ENCODE measurements around the gene ZFYVE26. TPM values are rescaled to one million over a fixed set of nuclear protein-coding genes. Genes with fewer than 3 reads are reported as not detected.

The ZFYVE26 gene
- total and polyA plus RNA-seq, 2 donors (not counting 1 experiment from before 2014, with no cell fraction given) = 10.9 to 46.3 TPM

DNA sequence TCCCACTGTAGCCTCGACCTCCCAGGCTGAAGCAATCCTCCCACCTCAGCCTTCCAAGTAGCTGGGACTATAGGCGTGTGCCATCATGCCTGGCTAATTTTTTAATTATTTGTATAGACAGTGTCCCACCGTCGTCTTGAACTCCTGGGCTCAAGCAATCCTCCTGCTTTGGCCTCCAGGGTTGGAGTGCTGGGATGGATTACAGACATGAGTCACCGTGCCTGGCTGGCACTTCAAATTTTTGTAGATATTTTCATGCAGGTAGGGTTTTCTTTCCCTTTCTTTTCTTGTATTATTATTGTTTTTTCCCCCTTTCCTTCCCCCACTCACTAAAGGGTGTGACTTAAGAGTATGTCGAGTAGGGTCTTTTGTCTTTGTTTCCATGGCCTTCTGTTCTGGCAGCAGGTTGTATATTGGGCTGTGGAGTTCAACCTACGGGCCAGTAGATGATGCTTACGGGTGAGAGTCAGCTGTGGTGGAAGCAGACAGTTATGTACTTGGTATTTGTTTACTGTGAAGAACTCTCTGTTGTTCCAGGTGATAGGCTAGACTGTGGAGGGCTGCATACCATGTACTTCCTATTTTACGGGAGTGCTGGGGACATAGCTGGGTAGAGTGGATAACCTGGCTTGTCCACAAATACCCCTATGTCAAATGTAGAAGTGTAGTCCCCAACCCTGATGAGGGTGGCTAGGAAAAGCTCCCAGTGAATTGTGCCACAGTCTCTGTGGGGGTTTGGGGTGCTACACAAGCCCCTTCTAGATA is 33.9 kb upstream of the ZFYVE26 start:
- ATAC-seq (ENCODE audit: low read depth) = no peak
- ChIA-PET CTCF (interaction anchor here (1.4 kb wide), 1 partner anchor 14 kb away, joined by 4 read pairs; no protein-coding TSS in a partner anchor), POLR2A (no interaction called here)
- Histone ChIP-seq H3K9me3 (ENCODE audit: control extremely low read depth in 1 of 3, control insufficient read depth in 2 of 3, insufficient read depth in 1 of 3, low read length in 2 of 3) (peaks cover 0 to 26% (median 2%) of the 10 kb centered on the region in 3 donors), H3K36me3 (replicated peaks in 1 of 2; ENCODE audit: control extremely low read depth in 1 of 2, control insufficient read depth in 1 of 2, extremely low read depth in 1 of 2, insufficient read depth in 2 of 2, low read length in 1 of 2) (no peaks in the 10 kb centered on the region), H3K79me2 (ENCODE audit: control insufficient read depth, insufficient read depth, low read length) (peaks cover 53% of the 10 kb centered on the region), H3K4me2 (replicated peaks; ENCODE audit: low read depth, low read length, poor library complexity, severe bottlenecking) (no peak overlapping the region), H4K20me1 (ENCODE audit: control insufficient read depth, insufficient read depth, low read length, poor library complexity, severe bottlenecking) (no peaks in the 10 kb centered on the region), H3K4me1 (ENCODE audit: control insufficient read depth in 2 of 2, insufficient read depth in 2 of 2, low read length in 2 of 2) (peaks cover 6 to 8% of the 10 kb centered on the region in 2 donors), H2AFZ (ENCODE audit: insufficient read depth, low read depth, low read length, poor library complexity, severe bottlenecking) (no peak overlapping the region), H3K27me3 (replicated peaks in 1 of 4; ENCODE audit: control extremely low read depth in 1 of 4, control insufficient read depth in 3 of 4, insufficient read depth in 4 of 4, low read length in 3 of 4) (no peaks in the 10 kb centered on the region), H3K9ac (ENCODE audit: low read length) (no peak overlapping the region), H3K4me3 (ENCODE audit: control extremely low read depth in 1 of 5, extremely low read depth in 1 of 5, insufficient read depth in 1 of 5, low read depth in 2 of 5, low read length in 4 of 5) (no peak overlapping the region), H3K27ac (ENCODE audit: low read length in 2 of 2) (no peak overlapping the region)
- peaks cover 6% of the 10 kb centered on the region for H3K9me3 Mint-ChIP-seq (ENCODE audit: insufficient read depth)
- no peak for DNase-seq
- H3K27me3 Mint-ChIP-seq = no peaks in the 10 kb centered on the region
- TF ChIP-seq EZH2 (IDR thresholded peaks at IDR 0.05; ENCODE audit: borderline replicate concordance, insufficient read depth, low read depth, low read length, poor library complexity, severe bottlenecking) = no peak
- TF ChIP-seq, protein P1, sequence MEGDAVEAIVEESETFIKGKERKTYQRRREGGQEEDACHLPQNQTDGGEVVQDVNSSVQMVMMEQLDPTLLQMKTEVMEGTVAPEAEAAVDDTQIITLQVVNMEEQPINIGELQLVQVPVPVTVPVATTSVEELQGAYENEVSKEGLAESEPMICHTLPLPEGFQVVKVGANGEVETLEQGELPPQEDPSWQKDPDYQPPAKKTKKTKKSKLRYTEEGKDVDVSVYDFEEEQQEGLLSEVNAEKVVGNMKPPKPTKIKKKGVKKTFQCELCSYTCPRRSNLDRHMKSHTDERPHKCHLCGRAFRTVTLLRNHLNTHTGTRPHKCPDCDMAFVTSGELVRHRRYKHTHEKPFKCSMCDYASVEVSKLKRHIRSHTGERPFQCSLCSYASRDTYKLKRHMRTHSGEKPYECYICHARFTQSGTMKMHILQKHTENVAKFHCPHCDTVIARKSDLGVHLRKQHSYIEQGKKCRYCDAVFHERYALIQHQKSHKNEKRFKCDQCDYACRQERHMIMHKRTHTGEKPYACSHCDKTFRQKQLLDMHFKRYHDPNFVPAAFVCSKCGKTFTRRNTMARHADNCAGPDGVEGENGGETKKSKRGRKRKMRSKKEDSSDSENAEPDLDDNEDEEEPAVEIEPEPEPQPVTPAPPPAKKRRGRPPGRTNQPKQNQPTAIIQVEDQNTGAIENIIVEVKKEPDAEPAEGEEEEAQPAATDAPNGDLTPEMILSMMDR (IDR thresholded peaks at IDR 0.05) = no peak
- H3K4me1 Mint-ChIP-seq = peaks cover 16% of the 10 kb centered on the region
- intact Hi-C loops (cut with micrococcal nuclease) = no loop called here
- H3K4me3 Mint-ChIP-seq = no peak overlapping the region
- no peak overlapping the region for H3K27ac Mint-ChIP-seq
- WGBS (ENCODE audit: insufficient coverage) = 88% methylated on average over 7 of the region's 9 CpGs

DNA sequence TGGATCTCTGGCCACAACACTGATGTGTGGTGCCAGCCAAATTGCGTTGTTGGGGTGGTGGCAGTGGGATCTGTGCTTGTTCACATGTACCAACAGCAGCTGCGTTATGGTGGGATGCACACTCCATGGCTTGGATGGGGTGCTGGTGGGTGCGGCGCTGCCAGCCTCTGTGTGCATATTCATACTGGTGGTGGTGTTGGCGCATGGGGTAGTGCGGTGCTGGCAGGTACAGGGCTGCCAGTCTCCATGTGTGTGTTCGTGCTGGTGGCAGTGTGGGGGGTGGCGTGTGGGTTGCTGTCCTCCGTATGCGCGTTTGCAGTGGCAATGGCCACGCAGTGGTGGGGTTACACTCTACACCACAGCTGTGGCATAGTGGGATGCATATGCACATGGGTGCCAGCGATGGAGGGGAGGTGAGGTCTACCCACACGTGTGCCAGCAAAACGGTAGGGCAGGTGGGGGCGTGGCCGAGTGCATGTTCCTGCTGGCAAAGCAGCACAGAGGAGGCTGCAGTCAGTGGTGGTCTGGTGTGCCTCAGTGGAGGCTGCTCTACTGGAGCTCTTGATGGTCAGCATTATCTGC is 29.7 kb upstream of the ZFYVE26 start:
- POLR2A ChIA-PET = no interaction called here
- TF ChIP-seq, protein P1 (IDR thresholded peaks at IDR 0.05) = no peak
- no peak for TF ChIP-seq EZH2 (IDR thresholded peaks at IDR 0.05; ENCODE audit: borderline replicate concordance, insufficient read depth, low read depth, low read length, poor library complexity, severe bottlenecking)

More for the DNA sequence above, 29.7 kb upstream of the ZFYVE26 start:
- H4K20me1 ChIP-seq (ENCODE audit: control insufficient read depth, insufficient read depth, low read length, poor library complexity, severe bottlenecking) = no peaks in the 10 kb centered on the region
- Mint-ChIP-seq H3K27me3 (no peaks in the 10 kb centered on the region), H3K27ac (no peak overlapping the region), H3K4me1 (peaks cover 5% of the 10 kb centered on the region), H3K9me3 (ENCODE audit: insufficient read depth) (peaks cover 9% of the 10 kb centered on the region), H3K4me3 (no peak overlapping the region)
- ATAC-seq (ENCODE audit: low read depth) (no peak), DNase-seq (no peak)
- H3K36me3 ChIP-seq (replicated peaks in 1 of 2; ENCODE audit: control extremely low read depth in 1 of 2, control insufficient read depth in 1 of 2, extremely low read depth in 1 of 2, insufficient read depth in 2 of 2, low read length in 1 of 2) = no peaks in the 10 kb centered on the region
- CTCF ChIA-PET = no interaction called here
- 98% methylated on average over 15 of the region's 17 CpGs for WGBS (ENCODE audit: insufficient coverage)
- no peaks in the 10 kb centered on the region for H3K27me3 ChIP-seq (replicated peaks in 1 of 4; ENCODE audit: control extremely low read depth in 1 of 4, control insufficient read depth in 3 of 4, insufficient read depth in 4 of 4, low read length in 3 of 4)
- H2AFZ ChIP-seq (ENCODE audit: insufficient read depth, low read depth, low read length, poor library complexity, severe bottlenecking) = no peak overlapping the region
- no peak overlapping the region for H3K27ac ChIP-seq (ENCODE audit: low read length in 2 of 2)
- H3K4me3 ChIP-seq (ENCODE audit: control extremely low read depth in 1 of 5, extremely low read depth in 1 of 5, insufficient read depth in 1 of 5, low read depth in 2 of 5, low read length in 4 of 5) = no peak overlapping the region
- no peak overlapping the region for H3K9ac ChIP-seq (ENCODE audit: low read length)
- H3K9me3 ChIP-seq (ENCODE audit: control extremely low read depth in 1 of 3, control insufficient read depth in 2 of 3, insufficient read depth in 1 of 3, low read length in 2 of 3) = peaks cover 0 to 28% (median 2%) of the 10 kb centered on the region in 3 donors
- H3K4me1 ChIP-seq (ENCODE audit: control insufficient read depth in 2 of 2, insufficient read depth in 2 of 2, low read length in 2 of 2) = no peaks in the 10 kb centered on the region
- no peak overlapping the region for H3K4me2 ChIP-seq (replicated peaks; ENCODE audit: low read depth, low read length, poor library complexity, severe bottlenecking)
- intact Hi-C loops (cut with micrococcal nuclease) = no loop called here
- peaks cover 58% of the 10 kb centered on the region for H3K79me2 ChIP-seq (ENCODE audit: control insufficient read depth, insufficient read depth, low read length)

Measured in B cell (primary cell).